ENCODE results near the gene DCDC2C.

DCDC2C gene

DNA sequence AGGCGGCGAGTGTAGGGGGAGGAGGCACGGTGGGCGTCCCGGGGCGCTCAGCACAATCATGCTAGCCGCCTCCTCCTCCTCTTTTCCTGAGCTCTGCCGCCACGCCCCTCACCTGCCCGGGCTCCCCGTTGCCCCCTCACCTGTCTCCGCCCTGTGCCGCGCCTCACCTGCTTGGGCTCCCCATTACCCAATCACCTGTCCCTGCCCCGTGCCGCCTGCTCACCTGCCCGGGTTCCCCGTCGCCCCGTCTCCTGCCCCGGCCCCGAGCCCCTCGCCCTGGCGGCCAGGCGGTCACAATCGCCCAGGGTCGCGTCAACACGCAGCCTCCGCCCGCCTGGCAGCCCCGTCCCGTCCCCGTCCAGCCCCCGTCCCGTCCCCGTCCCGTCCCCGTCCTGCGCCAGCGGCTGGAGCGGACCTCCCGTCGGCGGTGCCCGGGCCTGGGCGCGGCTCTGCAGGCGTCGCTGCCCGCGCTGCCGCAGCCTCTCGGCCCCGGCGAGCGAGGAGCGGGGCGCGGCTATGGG, at the start of gene DCDC2C:
Gene DCDC2C (plus strand): TSS at position 340 of the 521 bp plus-strand sequence. CDS start 177 bp downstream, at position 517.
- DNase-seq: no peak

DNA sequence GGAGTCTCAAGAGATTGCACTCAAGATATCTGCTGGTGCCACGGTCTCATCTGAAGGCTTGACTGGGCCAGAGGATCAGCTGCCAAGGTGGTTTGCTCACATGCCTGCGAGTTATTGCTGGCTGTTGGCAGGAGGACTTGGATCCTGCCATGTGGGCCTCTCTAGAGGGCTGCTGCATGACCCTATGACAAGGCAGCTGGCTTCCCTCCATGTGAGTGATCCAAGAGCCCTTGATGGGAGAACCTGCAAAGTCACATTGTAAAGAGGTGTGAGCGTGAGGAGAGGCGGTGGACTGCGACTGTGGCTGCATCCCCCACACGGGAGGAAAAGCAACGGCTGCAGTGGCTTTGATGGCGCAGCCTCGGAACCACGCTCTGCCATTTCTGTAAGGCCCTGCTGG, 49.4 kb upstream of the DCDC2C start:
- DNase-seq: no peak

DNA sequence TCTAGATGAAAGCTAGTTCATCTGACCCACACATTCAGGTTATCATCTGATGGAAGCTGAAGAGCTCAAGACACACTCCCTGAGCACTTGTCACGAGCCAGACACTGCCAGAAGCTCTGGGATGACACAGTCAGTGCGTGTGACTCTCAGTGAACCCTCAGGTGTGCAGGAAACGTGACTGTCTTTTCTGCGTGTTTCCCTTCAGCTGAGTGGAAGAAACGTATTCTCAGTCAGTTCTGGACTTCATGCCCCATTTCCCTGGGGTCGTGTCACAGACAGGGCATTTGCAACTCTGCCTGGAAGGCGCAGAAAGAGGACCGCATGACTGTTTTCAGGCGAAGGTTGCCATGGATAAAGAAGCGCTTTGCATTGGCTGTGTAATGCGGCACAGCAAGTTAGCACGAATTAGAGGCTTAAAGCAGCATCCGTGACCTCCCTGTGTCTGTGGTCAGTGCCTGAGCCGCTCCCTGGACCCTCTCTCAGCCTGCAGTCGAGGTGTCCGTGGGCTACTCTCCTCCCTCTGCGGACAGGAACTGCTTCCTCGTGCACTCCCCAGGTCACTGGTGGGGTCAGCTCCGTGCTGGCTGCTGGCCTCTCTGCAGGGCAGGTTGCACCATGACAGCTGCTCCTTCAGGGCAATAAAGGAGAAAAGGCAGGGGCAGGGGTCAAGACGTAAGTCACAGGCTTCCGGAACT, 48.7 kb upstream of the DCDC2C start:
- no peak for DNase-seq

DNA sequence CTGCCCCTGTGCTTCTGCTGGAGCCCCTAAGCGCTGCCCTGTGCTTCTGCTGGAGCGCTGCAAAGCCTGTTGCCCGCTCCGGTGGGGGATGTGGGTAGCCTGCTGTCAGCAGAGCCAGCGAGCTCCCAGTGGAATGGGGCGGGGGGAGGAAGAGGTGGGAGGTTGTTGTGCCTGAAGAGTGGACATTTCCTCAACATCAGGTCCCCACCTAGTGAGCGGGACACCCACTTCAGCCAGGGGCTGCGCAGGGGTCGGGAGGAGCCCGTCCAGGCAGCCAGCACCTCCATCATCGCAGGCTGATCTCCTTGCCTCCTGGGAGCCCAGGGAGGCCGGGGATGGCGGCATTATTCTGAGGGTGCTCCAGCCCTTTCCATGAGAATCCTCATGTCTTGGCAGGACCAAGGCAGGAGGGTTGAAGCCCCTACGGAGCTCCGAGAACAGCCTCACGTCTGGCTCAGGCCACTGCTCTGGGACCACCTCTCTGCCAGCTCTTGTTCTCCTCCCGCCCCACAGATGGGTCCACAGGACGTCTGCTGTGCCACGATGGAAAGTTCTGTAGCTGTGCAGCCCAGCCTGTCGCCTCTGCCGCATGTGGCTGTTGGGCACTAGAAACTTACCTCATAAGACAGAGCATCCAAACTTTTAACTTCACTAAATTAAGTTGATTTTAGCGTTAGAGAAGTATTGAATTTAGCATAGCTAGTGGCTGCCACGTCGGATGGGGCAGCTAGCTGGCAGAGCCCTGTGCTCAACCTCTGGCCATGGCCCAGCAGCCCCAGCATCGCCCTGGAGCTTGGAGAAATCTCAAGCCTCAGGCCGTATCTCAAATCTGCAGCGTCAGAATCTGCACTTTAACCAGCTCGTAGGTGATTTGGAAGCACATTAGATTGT, 47.3 kb upstream of the DCDC2C start:
- no peak for DNase-seq

- DNase-seq: no peak
Measured at GRCh38 chr2:3656762-3657721, 46.3 kb upstream of the DCDC2C start.

DNA sequence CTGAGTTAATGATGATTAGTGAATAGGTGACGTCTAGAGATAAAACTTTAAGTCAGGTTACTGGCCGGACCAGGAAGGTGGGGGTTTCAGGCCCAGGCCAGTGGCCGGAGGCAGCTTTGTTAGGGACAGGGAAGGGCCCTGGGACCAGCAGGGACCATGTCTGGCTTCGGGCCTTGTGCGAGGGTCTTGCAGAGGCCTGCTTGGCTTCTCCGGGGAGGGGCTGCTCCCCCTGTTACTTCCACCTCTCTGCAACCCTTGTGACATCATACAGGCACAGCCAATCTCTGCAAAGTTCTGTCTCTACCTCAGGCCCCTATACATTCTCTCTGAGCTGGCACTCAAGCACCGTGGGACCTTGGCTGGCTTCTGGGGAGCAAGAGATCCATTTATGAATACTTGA, 45.5 kb upstream of the DCDC2C start, which contains the start of gene ALLC:
Gene ALLC (plus strand): TSS at position 320 of the 400 bp plus-strand sequence. CDS start 12,958 bp downstream, outside the sequence.
- DNase-seq: no peak

DNA sequence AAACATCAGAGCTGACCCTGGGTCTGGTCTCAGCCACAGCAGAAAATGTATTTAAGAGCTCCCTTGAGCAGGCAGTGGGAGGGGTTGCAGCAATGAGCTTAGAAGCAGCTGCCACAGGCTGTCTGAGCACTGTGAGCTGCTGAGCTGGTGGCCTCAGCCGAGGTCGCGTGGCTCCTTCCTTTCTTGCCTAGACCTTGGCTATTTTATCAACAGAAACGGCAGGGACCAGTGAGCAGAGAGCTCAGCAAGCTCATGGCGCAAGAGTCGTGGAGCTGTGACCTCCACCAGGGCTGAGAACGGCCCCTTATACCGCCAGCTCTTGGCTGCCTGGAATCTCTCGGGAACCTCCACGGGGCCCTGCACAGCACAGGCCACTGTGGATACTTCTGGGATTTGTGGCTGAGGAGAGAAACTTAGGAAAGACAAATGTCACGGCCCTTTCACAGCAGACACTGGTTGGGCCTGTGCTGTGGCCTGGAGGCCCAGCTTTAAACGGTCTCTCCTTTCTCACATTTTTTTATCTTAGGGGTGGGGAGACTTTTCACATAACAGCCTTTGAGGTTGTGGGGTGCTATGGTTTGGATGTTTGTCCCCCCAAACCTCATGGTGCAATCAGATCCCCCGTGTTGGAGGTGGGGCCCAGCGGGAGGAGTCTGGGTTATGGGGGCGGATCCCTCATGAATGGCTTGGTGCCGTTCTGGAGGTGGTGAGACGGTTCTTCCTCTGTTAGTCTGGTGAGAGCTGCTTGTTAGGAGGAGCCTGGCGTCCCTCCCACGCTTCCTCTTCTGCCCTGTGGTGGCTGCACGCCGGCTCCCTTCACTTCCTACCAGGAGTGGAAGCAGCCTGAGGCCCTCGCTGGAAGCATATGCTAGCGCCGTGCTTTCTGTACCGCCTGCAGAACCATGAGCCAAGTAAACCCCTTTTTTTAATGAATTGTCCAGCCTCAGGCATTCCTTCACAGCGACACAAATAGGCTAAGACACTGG, 43.6 kb upstream of the DCDC2C start:
- peak; percentile 29 for DNase-seq

DNA sequence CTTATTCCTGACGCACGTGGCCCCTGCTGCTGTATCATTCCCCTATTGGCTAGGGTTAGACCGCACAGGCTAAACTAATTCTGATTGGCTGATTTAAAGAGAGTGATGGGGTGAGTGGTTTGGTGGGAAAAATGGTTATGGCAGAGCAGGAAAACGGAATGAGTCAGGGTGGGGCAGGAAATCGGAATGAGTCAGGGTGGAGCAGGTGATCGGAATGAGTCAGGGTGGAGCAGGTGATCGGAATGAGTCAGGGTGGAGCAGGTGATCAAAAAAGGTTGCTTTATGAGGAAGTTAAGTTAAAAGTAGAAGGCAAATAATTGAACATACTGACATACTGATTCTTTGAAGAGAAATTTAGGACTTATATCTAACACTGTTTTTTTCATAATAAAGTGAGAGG, 42.7 kb upstream of the DCDC2C start:
- DNase-seq: peak; percentile 77

- no peak for DNase-seq
Measured at GRCh38 chr2:3661149-3661660, 42.2 kb upstream of the DCDC2C start.

- peak; percentile 32 for DNase-seq
Measured at GRCh38 chr2:3662239-3662638, 41.1 kb upstream of the DCDC2C start.

DNA sequence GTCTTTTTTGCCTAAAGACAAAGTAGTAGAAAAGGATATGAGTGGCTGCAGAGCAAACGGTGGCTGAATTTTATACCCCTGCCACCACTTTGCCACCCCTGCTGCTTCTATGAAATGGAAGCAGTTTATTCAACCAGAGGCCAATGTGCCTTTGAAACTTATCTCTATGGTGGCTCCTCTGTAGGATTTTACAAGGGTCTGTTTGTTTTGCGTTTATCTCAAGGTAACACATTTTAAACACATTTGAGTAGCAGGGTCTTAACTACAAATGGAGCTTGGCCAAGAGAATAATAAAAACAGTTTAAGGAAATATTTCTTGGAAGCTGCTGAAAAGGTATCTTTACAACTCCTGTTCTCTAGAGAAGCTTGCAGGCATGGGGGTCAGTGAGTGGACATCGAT, 39.3 kb upstream of the DCDC2C start:
- DNase-seq: no peak

GRCh38 chr2:3664925-3665324, 38.5 kb upstream of the DCDC2C start:
- no peak for DNase-seq

- no peak for DNase-seq
Measured at GRCh38 chr2:3665886-3666612, 37.3 kb upstream of the DCDC2C start.

GRCh38 chr2:3666613-3666975, 36.8 kb upstream of the DCDC2C start:
- no peak for DNase-seq

GRCh38 chr2:3667151-3667631, 36.2 kb upstream of the DCDC2C start:
- DNase-seq: no peak

- no peak for DNase-seq
Measured at GRCh38 chr2:3669656-3670055, 33.7 kb upstream of the DCDC2C start.

DNA sequence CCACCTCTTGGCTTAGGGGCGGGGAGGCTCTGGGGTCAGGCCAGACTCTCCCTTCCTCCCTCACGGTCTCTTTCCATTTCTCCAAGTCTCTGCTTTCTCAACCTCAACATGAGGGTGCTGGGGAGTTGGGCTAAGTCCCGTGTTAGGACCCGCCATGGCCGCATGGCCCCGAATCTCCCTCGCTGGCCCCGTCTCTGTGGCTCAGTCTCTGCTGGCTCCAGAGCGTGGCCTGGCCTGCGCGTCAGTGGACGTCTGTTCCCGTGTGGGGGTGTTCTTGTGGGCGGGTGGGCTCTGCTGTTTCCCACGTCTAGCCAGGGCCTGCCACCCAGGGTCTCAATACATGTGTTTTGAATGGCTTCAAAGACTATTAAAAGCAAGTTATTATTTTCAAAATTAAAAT, 33.0 kb upstream of the DCDC2C start:
- DNase-seq: no peak

GRCh38 chr2:3670941-3671340, 32.4 kb upstream of the DCDC2C start:
- DNase-seq: no peak

GRCh38 chr2:3672861-3673678, 30.3 kb upstream of the DCDC2C start:
- DNase-seq: no peak

Measured in activated CD4-positive, alpha-beta T cell treated with anti-CD3 and anti-CD28 coated beads, Interleukin-10, Interleukin-2, amounts not matched to agents 100 ng/mL and 50 ng/mL, durations not matched to agents 16 hours and 8 hours (primary cell).